GM21390 (cell line): ENCODE results near the gene FAT3.

Experiments
- ATAC-seq: cut with Tn5 transposase; IDR thresholded peaks from one replicate; pipeline ENCODE4 v1.9.1; 2021; ENCODE audit not compliant: unreplicated experiment

Gene FAT3

GRCh38 chr11:92224407-92225124, at the start of gene FAT3:
TSS of gene FAT3 (plus strand) at chr11:92224818. CDS start at chr11:92352113, 127,295 bp downstream.
- ATAC-seq = no peak

- no peak for ATAC-seq
These were observed 45.5 kb upstream of the FAT3 start for GRCh38 chr11:92179017-92179670.

GRCh38 chr11:92180226-92180625, 44.4 kb upstream of the FAT3 start:
- ATAC-seq = no peak

- no peak for ATAC-seq
These were observed 43.9 kb upstream of the FAT3 start for GRCh38 chr11:92180664-92181251.

GRCh38 chr11:92190535-92191206, 33.9 kb upstream of the FAT3 start:
- no peak for ATAC-seq

GRCh38 chr11:92192141-92192540, 32.5 kb upstream of the FAT3 start:
- ATAC-seq = no peak

- ATAC-seq = no peak
These were observed 26.4 kb upstream of the FAT3 start for GRCh38 chr11:92198268-92198667.

GRCh38 chr11:92199991-92200390, 24.6 kb upstream of the FAT3 start:
- no peak for ATAC-seq

- ATAC-seq = no peak
These were observed 19.9 kb upstream of the FAT3 start for GRCh38 chr11:92204731-92205130.

- no peak for ATAC-seq
These were observed 18.2 kb upstream of the FAT3 start for GRCh38 chr11:92206441-92206840.

- no peak for ATAC-seq
These were observed 12.9 kb upstream of the FAT3 start for GRCh38 chr11:92211576-92212167.

GRCh38 chr11:92212530-92212929, 12.1 kb upstream of the FAT3 start:
- ATAC-seq = no peak

GRCh38 chr11:92216789-92217188, 7.8 kb upstream of the FAT3 start:
- ATAC-seq = no peak

GRCh38 chr11:92219476-92219875, 5.1 kb upstream of the FAT3 start:
- ATAC-seq = no peak

- ATAC-seq = no peak
These were observed 1.9 kb upstream of the FAT3 start for GRCh38 chr11:92222701-92223100.

- ATAC-seq = no peak
These were observed 588 bp upstream of the FAT3 start for GRCh38 chr11:92224054-92224406.

GRCh38 chr11:92225125-92225567, 528 bp downstream of the FAT3 start:
- no peak for ATAC-seq

- no peak for ATAC-seq
These were observed 1.1 kb downstream of the FAT3 start for GRCh38 chr11:92225568-92226330.

- no peak for ATAC-seq
These were observed 2.0 kb downstream of the FAT3 start for GRCh38 chr11:92226331-92227229.
